Fibroblast of the aortic adventitia (primary cell): ENCODE data around the gene CEL. TPM values are rescaled to one million over a fixed set of nuclear protein-coding genes. Genes with fewer than 3 reads are reported as not detected.
"Not testable (repeated sequence)": the region's sequence is repeated elsewhere in the genome, so short reads cannot be mapped to it uniquely, and the experiment has no call there.

Experiments used
- DNase-seq: peaks from one replicate; pipeline ENCODE4 v3.0.0-alpha.2; 2010; ENCODE audit warnings: low read depth
- H3K4me3 ChIP-seq: 2 replicates; pipeline ENCODE4 v1.5.1; 2011; ENCODE audit warnings: low read depth, mild to moderate bottlenecking, control low read depth, low read length, moderate library complexity
- total RNA-seq: library from RNA; depleted of rRNA; stranded (reverse); fragments of >200 nt; gene quantifications from 2 replicates; pipeline ENCODE4 v1.2.3, GENCODE V29; 2012; ENCODE audit warnings: low replicate concordance
- TF ChIP-seq, protein P1 (sequence below): IDR thresholded peaks from 2 replicates; pipeline ENCODE4 v1.5.1; 2011; ENCODE audit warnings: mild to moderate bottlenecking, low read length, control low read depth, inconsistent platforms; ENCODE audit not compliant: insufficient read depth

Gene CEL
- total RNA-seq, 1 donor: 0.27 TPM

DNA sequence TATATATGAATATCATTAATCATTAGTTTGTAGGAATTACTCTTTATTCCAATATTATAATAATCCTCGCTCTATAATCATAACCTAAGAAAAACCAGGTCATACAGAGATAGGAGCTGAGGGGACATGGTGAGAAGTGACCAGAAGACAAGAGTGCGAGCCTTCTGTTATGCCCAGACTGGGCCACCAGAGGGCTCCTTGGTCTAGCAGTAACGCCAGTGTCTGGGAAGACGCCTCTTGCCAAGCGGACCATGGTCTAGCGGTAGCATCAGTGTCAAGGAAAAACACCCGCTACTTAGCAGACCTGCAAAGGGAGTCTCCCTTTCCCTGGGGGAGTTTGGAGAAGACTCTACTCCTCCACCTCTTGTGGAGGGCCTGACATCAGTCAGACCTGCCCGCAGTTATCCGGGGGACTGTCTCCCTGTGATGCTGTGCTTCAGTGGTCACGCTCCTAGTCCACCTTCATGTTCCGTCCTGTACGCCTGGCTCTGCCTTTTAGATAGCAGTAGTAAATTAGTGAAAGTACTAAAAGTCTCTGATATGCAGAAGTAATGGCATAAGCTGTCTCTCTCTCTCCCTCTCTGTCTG is 20.8 kb upstream of the CEL start:
- TF ChIP-seq, protein P1, sequence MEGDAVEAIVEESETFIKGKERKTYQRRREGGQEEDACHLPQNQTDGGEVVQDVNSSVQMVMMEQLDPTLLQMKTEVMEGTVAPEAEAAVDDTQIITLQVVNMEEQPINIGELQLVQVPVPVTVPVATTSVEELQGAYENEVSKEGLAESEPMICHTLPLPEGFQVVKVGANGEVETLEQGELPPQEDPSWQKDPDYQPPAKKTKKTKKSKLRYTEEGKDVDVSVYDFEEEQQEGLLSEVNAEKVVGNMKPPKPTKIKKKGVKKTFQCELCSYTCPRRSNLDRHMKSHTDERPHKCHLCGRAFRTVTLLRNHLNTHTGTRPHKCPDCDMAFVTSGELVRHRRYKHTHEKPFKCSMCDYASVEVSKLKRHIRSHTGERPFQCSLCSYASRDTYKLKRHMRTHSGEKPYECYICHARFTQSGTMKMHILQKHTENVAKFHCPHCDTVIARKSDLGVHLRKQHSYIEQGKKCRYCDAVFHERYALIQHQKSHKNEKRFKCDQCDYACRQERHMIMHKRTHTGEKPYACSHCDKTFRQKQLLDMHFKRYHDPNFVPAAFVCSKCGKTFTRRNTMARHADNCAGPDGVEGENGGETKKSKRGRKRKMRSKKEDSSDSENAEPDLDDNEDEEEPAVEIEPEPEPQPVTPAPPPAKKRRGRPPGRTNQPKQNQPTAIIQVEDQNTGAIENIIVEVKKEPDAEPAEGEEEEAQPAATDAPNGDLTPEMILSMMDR: peak; percentile 66
- H3K4me3 ChIP-seq: not testable (repeated sequence)
- peak; percentile 50 for DNase-seq

DNA sequence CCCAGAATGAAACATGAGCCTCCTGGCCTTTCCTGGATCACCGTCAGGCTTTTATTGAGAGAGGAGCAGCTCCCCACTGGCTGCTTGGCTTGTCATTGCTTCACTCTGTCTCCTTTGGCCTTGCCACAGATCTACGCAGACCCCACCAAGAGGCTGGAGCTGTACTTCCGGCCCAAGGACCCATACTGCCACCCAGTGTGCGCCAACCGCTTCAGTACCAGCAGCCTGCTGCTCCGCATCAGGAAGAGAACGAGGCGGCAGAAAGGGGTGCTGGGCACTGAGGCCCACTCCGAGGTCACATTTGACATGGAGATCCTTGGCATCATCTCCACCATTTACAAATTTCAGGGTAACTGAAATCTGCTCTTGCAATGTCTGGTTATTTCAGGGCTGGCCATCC is 19.8 kb upstream of the CEL start:
- H3K4me3 ChIP-seq: no peak overlapping the region
- no peak for DNase-seq
- TF ChIP-seq, protein P1: no peak

DNA sequence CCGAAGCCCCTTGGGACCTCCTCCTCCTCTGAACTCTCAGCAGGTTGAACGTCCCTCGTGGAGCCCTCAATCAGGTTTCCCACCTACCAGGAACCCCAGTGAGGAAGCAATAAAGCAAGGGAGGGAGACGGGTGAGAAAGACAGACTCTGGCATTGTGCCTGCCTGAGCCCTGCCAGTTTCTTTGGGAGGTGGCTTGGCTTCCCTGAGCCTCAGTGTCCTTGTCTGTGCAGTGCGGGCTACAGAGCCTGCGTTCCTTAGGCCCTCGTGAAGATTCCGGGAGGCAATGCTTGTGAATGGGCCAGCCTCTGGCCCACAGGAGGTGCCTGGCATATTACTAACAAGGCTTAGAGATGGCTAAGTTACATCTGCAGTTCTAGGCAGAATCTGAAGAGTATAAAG is 19.1 kb upstream of the CEL start:
- DNase-seq: no peak
- no peak overlapping the region for H3K4me3 ChIP-seq
- TF ChIP-seq, protein P1: no peak

DNA sequence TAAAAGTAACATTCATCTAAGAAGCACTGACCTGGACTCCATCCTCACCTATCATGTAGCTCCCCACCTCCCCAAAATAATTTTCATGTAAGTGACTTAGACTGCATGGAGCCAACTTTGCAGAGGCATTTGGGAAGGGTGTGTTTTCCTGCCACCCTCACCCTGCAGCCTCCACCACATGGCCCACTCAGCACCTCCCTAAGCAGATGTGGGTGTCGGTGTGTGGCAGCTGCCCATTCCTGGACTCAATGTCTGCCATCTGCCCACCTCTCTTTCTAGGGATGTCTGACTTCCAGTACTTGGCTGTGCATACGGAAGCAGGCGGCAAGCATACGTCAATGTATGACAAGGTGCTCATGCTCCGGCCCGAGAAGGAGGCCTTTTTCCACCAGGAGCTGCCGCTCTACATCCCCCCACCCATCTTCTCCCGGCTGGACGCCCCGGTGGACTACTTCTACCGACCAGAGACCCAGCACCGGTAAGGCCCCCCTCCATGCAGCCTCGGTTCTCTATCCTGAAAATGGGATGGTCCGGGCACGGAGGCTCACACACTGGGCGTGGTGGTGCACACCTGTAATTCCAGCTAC is 18.2 kb upstream of the CEL start:
- H3K4me3 ChIP-seq: no peak overlapping the region
- TF ChIP-seq, protein P1: no peak
- DNase-seq: no peak

DNA sequence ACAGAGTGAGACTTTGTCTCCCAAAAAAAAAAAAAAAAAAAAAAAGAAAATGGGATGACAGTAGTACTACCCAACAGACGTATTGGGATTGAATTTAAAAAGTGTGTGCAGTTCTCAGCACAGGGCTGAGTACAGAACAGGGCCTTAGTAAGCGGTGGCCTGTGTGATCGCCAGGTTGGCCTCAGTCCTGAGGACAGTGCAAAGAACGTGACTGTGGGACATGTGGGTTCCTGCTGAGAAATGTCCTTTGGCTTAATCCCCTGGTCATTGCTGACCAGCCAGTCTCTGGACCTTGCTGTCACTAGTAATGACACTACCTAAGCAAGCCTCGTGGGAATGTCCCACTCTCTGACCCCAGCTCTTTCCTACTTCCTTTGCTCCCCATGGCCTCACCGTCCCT is 17.7 kb upstream of the CEL start:
- no peak overlapping the region for H3K4me3 ChIP-seq
- DNase-seq: no peak
- TF ChIP-seq, protein P1: no peak

DNA sequence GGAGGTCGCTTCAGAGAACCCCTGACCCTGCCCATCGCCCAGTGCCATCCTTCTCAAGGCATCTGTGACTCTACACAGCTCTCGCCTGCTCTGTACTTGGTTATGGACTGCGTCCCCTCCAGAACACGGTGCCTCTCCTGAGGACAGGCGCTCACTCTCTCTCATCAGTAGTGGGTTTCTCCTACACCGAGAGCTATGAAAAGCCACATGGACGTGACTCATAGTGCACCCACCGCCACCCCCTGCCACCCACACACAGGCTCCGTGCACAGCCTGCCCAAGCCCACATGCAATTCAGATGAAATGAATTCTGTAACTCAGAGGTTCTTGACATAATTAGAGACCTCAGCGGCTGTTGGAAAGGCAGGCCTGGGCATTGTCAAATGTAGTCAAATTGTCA is 17.1 kb upstream of the CEL start:
- DNase-seq: no peak
- TF ChIP-seq, protein P1: no peak
- no peak overlapping the region for H3K4me3 ChIP-seq

DNA sequence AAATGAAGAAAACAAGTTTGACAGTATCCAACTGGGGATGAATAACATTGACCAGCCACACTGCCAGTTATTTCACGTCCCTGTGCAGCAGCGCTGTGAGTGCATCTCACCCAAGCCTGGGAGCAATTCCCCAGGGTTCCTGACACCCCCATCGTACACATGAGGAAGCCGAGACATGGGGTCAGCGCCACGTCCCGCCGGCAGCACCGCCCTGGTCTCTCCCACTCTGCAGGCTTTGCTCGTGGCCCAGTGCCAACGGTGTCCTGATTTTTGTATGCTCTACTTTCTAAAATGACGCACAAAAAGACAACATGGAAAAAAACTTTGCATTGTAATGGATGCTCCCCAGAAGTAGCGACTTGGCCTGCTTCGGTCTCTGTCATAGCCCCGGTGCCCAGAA is 16.6 kb upstream of the CEL start:
- no peak for DNase-seq
- TF ChIP-seq, protein P1: no peak
- H3K4me3 ChIP-seq: no peak overlapping the region
